Colonic mucosa (tissue), 4 donors: ENCODE results near the gene MCF2L. TPM values are rescaled to one million over a fixed set of nuclear protein-coding genes. Genes with fewer than 3 reads are reported as not detected.

ENCODE experiments used
- DNase-seq: peaks from one replicate; pipeline ENCODE4 v3.0.0-alpha.2; 2020
- H3K27ac ChIP-seq: fragments of 200-600 bp; one replicate; pipeline ENCODE4 v1.8.0; 2021
- H3K27me3 ChIP-seq: fragments of 200-600 bp; one replicate; pipeline ENCODE4 v1.8.0; 2021
- H3K36me3 ChIP-seq: fragments of 200-600 bp; one replicate; pipeline ENCODE4 v1.8.0; 2021
- H3K4me1 ChIP-seq: fragments of 200-600 bp; one replicate; pipeline ENCODE4 v1.8.0; 2021; ENCODE audit warnings: mild to moderate bottlenecking
- H3K4me3 ChIP-seq: fragments of 200-600 bp; one replicate; pipeline ENCODE4 v1.8.0; 2021
- H3K9ac ChIP-seq, 2 donors: one replicate each; pipeline ENCODE4 v1.7.0; 2013; ENCODE audit warnings: control low read depth in 2 of 2, low read depth in 2 of 2, low read length in 2 of 2
- H3K9me3 ChIP-seq: fragments of 200-600 bp; one replicate; pipeline ENCODE4 v1.8.0; 2021
- CTCF ChIP-seq: fragments of 200-600 bp; IDR thresholded peaks from one replicate; pipeline ENCODE4 v1.8.0; 2022; ENCODE audit warnings: antibody characterized with exemption, mild to moderate bottlenecking
- intact Hi-C: fragments of 100-400 bp; cut with DNase I; formaldehyde crosslinking; loops from one replicate; pipeline ENCODE4 v1.14.1; 2022
- total RNA-seq, 2 donors: library from RNA; stranded (reverse); fragmentation: NEBNext Ultra II Directional in 1 of 2; extraction: Animal tissue kit (Norgen Biotek cat#: 25700) in 1 of 2; gene quantifications; one replicate each; pipeline ENCODE4 v1.2.1, GENCODE V29; 2021
- donor health status: healthy.
- donor health status: DM: no; HTN: no; CAD: no.
- donor health status: DM: no; HTN: no; CAD: no.

MCF2L gene
- total RNA-seq, 2 donors from 2014 or later = 45.0 to 88.3 TPM

GRCh38 chr13:112967686-112968379 lies 1.2 kb upstream of the MCF2L start:
- H3K4me3 ChIP-seq = peak overlapping the region; percentile 42
- H3K36me3 ChIP-seq = no peaks in the 10 kb centered on the region
- intact Hi-C loops = no loop called here
- no peak for TF ChIP-seq CTCF
- peaks cover 7% of the 10 kb centered on the region for H3K27me3 ChIP-seq
- peak overlapping the region; percentile 63 to 73 for H3K9ac ChIP-seq
- H3K4me1 ChIP-seq = no peaks in the 10 kb centered on the region
- no peak overlapping the region for H3K27ac ChIP-seq
- no peak for DNase-seq
- no peaks in the 10 kb centered on the region for H3K9me3 ChIP-seq

- intact Hi-C loops = no loop called here
- TF ChIP-seq CTCF = no peak
- Histone ChIP-seq H3K4me3 (peak overlapping the region; percentile 42), H3K9ac (peak overlapping the region; percentile 63 to 73), H3K9me3 (no peaks in the 10 kb centered on the region), H3K36me3 (no peaks in the 10 kb centered on the region), H3K27ac (peak overlapping the region; percentile 36), H3K27me3 (peaks cover 7% of the 10 kb centered on the region), H3K4me1 (no peaks in the 10 kb centered on the region)
- peak; percentile 78 for DNase-seq
Observed at GRCh38 chr13:112968380-112968909, 569 bp upstream of the MCF2L start.

GRCh38 chr13:112969692-112970338 lies 801 bp downstream of the MCF2L start:
- peak overlapping the region; percentile 43 to 69 for H3K9ac ChIP-seq
- H3K27me3 ChIP-seq = peaks cover 7% of the 10 kb centered on the region
- H3K9me3 ChIP-seq = no peaks in the 10 kb centered on the region
- H3K36me3 ChIP-seq = no peaks in the 10 kb centered on the region
- intact Hi-C loops = no loop called here
- H3K27ac ChIP-seq = no peak overlapping the region
- no peak for TF ChIP-seq CTCF
- no peak for DNase-seq
- H3K4me1 ChIP-seq = no peaks in the 10 kb centered on the region
- H3K4me3 ChIP-seq = peak overlapping the region; percentile 42

- Histone ChIP-seq H3K36me3 (no peaks in the 10 kb centered on the region), H3K9me3 (no peaks in the 10 kb centered on the region), H3K4me3 (no peak overlapping the region), H3K9ac (no peak overlapping the region), H3K27ac (no peak overlapping the region), H3K27me3 (peaks cover 7% of the 10 kb centered on the region), H3K4me1 (no peaks in the 10 kb centered on the region)
- TF ChIP-seq CTCF = no peak
- no peak for DNase-seq
- intact Hi-C loops = no loop called here
Observed at GRCh38 chr13:112970552-112971287, 1.7 kb downstream of the MCF2L start.

- Histone ChIP-seq H3K27ac (no peak overlapping the region), H3K9me3 (no peaks in the 10 kb centered on the region), H3K4me3 (no peak overlapping the region), H3K36me3 (no peaks in the 10 kb centered on the region), H3K27me3 (peaks cover 7% of the 10 kb centered on the region), H3K9ac (no peak overlapping the region), H3K4me1 (no peaks in the 10 kb centered on the region)
- intact Hi-C loops = no loop called here
- no peak for DNase-seq
- TF ChIP-seq CTCF = no peak
Observed at GRCh38 chr13:112971288-112971643, 2.3 kb downstream of the MCF2L start.
